GM20431 (cell line): ENCODE results near the gene GREB1L.
"Not testable (repeated sequence)": the region's sequence is repeated elsewhere in the genome, so short reads cannot be mapped to it uniquely, and the experiment has no call there.

Experiments
- in situ Hi-C: fragments of 300-500 bp; cut with MseI, MboI; formaldehyde crosslinking; loops from one replicate; pipeline ENCODE4 v1.15.0; 2020; ENCODE audit warnings: low sequenced_read_pairs; ENCODE audit not compliant: unreplicated experiment

The GREB1L gene

DNA sequence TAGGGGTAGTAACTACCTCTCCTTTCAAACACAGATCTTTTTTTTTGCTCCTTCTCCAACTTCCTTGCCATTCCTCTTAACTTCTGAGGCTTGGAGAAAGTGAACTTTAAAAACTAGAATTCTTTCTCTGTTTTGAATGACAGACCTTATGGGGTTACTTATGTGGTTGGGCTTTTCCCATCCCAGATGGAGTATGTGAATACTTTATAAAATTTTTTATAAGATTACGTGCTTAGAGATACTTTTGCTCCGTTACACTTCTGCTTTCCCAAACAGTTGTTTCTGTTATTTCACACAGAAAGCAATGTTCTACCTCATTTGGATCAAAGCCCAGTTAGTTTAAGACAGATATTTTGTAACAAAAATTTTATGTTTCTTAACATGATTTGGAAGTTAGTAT is 20.2 kb downstream of the GREB1L start:
- in situ Hi-C loops, result no loop called here

DNA sequence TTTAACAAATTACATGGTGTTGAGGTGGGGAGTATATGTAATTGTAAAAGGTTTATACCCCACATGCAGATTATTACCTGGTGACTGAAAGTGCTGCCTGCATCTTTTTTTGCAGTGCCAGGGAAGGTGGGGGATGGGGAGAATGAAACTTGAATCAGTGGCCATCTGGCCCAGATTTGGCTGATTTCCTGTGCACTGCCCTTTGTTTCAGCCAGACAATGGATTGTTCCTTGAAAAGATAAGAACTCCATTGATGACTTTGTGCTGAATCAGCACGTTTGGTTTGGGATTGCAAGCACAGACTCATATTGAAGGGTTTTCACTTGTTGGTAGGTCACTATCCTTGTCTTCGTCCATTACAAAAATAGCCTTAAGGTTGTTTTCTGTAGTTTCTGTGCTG is 20.9 kb downstream of the GREB1L start:
- in situ Hi-C loops, result no loop called here

DNA sequence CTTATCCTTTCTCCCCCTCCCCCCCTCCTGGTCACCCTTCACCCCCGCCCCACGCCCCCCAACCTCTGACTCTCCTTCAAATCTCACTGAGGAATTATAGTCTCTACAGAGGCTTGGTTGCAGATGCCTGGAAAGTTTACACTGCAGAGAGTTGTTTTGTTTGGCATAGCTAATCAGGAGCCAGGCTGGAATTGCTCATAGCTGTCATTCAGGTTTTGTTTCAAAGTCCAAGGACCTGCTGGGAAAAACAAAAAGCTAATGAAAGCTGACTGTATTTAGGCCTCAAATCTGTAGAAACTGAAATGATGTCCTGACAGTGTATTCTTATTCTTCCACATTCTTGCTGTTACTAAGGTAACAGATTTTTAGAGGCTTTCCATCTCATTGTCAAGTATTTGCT is 22.6 kb downstream of the GREB1L start:
- in situ Hi-C loops, result no loop called here

DNA sequence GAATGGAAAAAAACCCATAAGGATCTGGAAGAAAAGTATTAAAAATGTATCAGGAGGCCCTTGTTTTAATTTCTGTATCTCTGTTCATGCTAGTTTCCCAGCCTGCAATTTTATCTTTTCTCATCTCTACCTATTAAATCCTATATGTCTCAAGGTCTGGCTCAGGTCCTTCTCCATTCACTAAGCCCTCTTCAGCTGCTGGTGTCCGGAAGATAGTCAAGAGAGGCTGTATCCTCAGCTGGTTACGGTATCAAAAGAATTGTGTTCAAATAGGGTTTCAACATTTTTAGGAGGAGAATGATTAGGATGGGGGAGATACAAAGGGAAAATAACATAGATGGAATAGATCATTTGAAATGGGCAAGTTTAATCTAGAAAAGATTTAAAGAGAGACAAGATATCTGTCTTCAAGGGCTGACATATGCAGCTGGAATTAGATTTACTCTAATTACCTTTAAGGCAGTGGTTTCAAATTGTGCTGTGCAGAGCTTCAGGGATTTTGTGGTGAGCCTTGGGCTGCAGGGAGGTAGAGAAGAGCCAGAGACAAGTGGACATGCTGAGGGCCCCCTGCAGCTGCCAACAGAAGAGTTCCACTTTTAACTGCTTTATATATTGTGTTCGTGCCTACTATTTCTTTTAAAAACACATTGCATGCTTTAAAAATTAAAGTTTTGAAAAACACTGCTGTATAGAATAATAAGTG is 24.1 kb downstream of the GREB1L start:
- in situ Hi-C loops, result no loop called here

DNA sequence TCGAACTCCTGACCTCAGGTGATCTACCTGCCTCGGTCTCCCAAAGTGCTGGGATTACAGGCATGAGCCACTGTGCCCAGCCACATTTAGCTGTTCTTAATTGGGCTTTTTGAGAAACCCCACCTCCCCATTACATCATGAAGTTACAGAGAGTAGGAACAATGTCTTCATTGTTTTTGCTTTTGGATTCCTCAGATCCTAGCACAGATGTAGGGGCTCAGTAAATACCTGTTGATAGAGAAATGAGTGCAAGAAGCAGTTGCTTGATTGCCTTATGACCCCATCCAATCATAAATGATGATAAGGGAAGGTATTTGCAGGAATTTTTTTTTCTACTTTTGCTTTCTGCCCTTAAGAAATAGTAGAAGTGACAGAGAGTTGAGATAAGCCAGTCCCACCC is 25.4 kb downstream of the GREB1L start:
- in situ Hi-C loops, result no loop called here

DNA sequence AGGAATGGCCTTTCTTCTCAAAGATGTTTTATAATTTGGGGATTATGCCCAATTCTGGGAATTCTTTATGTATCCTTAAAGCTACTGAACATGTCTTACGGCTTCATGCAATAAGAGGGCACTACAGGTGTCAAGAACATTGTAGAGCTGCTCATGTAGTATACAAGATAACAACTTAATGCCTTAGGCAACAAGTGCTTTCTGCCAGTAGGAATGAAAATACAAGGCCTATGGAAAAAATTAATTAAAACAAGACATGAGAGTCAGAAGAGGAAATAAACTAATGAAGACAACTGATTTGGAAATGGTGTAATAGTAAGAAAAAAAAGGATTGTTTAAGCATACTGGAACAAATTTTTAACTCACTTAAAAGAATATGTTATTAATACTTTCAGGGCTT is 27.3 kb downstream of the GREB1L start:
- in situ Hi-C loops, result no loop called here

DNA sequence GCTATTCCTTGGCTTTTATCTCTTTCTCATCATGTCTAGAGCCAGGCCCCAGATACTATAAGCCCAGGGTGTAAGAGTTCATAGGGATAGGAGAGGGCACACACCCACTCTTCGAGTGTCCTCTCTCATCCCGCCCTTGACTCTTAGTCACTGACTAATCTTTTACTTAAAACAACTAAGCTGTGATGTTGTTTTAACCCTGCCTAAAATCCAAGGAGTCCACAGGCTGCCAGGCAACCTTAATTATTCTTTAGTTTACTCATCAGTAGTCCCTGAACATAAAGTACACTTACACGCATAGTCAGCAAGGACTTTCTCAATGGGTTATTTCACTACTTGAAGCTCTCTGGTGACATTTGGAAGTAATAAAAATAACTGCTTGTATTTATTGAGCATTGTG is 28.4 kb downstream of the GREB1L start:
- in situ Hi-C loops, result no loop called here

DNA sequence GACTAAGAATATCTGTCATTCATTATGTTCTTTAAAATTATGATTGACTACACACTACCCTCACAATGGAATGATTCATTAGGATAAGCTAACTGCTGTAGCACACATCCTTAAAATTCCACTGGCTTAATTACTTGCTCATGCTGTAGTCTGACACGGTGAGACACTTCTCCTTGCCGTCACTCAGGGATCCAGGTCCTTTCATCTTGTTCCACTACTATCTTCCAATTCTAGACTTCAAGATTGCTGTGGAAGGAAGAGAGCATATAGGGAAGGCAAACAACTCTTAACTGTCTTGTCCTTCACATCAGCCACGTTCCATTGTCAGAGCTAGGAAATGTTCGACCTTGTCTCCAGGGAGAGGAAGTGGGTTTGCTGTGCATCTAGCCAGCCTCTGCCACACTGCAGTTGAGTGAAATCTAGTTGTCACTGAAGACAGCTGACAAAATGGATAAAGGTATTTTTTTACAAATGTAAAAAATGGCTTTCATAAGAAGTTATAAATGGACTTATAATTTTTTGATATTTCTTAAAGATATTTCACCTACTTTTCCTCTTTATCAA is 30.1 kb downstream of the GREB1L start:
- in situ Hi-C loops, result no loop called here

DNA sequence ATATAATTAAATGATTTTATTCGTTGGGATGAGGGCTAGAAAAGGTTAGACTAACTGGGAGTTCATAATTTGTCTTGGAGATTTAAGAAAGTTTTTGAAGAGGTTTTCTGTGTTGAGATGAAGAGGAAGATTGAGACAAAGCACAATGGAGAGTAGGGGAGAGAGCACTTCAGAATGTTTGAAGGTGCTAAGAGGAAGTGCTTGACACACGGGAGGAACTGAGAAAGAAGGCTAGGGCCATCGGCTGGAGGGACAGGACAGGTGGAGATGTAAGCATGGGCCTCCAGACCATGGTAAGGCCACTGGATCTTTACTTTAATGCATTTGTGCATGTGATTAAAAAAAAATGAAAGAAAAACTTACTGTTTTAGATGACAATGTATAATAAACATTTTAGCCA is 31.5 kb downstream of the GREB1L start:
- in situ Hi-C loops, result no loop called here

DNA sequence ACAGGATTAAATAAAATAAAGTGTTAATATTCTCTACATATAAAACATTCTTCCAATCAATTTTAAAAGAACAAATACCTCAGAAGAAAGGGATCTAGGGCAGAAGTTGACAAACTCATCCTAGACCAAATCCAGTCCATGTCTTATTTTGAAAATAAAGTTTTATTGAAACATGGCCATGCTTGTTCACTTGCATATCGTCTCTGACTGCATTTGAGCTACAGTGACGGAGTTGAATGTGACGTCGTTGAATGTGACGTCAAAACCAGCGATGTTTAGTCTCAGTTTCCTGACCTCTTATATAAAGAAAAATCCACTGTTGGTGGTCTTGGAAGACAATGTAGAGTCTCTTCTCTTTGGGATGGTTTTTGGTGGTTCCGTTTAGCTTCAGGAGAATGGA is 33.6 kb downstream of the GREB1L start:
- in situ Hi-C loops, result no loop called here

DNA sequence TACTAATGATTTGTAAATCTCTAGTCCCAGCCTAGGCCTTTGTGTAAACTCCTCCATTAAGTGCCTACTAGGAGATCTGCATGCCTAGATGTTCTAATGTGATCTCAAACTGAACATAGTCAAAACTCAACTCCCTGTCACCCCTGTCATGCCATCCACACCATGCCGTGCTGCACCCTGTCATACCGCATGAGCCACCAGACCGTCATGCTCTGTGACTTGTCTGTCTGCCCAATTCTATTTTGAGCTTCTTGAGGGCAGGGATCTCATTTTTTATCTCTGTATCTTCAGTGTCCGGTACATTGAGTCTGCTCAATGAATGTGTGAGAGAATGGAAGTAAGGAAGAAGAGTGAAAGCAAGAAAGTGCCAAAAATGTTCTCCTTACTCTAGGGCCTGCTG is 35.5 kb downstream of the GREB1L start:
- in situ Hi-C loops, result no loop called here

DNA sequence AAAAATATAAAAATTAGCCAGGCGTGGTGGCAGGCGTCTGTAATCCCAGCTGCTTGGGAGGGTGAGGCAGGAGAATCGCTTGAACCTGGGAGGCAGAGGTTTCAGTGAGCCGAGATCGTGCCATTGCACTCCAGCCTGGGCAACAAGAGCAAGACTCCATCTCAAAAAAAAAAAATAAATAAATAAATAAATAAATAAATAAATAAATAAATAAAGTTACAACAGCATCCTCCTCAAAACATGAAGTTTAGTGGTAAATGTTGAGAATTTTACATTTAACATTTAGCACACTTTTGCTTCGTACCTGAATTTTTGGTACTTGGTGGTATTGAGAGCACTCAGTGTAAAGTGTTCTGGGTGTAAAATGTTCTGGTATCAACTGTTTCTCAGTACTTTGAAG is 36.2 kb downstream of the GREB1L start:
- in situ Hi-C loops, result not testable (repeated sequence)

DNA sequence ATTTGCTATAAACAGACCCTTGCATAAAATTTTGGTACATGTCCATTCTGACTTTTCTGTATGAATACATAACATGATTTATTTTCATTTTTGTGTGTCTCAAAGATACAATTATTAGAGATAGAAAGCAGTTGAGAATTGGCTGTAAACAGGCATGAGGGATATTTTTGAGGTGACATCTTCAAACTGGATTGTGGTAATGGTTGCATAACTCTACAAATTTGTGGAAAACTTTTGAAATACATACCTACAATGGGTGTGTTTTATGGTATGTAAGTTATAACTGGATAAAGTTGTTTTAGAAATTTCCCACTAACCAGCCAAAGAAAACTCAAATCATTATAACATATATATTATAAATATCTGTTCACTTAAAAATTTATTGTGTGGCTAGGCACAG is 39.6 kb downstream of the GREB1L start:
- in situ Hi-C loops, result no loop called here

DNA sequence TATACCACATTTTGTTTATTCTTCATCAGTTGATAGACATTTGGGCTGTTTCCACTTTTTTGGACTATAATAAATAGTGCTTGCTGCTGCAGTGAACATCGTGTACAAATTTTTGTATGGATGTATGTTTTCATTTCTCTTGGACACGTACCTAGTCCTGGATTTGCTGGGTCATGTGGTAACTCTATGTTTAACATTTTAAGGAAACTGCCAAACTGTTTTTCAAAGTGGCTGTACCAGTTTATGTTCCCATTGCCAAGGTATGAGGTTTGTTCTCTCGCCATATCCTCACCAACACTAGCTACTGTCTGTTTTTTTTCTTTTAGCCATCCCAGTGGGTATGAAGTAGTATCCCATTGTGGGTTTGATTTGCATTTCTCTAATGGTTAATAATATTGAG is 42.5 kb downstream of the GREB1L start:
- in situ Hi-C loops, result no loop called here

DNA sequence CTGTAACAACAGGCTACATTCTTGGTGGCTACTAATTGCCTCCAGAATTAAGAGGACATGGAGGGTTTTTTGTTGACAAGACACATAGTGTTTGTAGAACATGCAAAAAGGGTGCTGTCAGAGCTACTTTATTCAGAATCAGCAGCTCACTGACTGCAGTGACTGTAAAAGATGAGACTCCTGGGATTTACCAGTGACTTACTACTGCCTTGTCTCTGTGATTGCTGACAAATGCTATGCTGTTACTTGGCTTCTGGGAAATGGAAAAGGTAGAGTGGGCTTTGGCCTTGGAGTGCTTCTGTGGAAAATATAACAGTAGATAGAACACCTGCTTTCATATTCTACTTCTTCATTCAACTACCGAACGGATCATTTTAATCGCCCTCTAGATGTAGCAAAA is 47.8 kb downstream of the GREB1L start:
- in situ Hi-C loops, result no loop called here

DNA sequence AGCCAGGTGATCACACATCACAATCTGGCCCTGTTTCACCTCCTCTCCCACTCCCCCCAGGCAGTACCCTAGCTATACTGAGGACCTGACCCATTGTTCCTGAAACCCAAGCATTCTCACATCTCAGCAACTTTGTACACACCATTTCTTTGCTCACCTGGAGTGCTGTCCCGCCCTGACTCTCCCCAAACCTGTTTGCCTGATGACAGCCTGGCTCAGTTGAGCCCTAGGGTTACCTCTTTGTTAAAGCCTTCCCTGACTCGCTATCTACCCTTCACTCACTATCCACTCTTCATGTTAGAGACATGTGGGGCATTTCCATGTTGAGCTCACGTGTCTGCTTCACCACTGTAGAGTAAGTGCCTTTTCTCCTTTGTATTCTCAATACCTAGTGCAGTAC is 49.1 kb downstream of the GREB1L start:
- in situ Hi-C loops, result no loop called here

DNA sequence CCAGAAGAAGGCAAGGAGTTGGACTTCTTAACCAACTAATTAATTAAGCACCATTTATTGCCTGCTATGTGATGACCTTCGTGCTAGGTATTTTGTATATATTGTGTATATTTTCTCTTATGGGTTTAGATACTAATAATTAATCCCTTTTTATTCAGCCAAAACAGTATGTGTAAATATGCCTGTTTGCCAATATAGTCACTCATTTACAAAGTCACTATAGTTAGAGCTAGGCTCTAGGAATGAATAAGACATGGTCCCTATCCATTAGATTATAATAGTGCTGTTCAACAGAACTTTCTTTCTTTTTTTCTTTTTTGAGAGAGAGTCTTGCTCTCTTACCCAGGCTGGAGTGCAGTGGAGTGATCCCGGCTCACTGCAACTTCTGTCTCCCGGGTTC is 51.4 kb downstream of the GREB1L start:
- in situ Hi-C loops, result no loop called here

DNA sequence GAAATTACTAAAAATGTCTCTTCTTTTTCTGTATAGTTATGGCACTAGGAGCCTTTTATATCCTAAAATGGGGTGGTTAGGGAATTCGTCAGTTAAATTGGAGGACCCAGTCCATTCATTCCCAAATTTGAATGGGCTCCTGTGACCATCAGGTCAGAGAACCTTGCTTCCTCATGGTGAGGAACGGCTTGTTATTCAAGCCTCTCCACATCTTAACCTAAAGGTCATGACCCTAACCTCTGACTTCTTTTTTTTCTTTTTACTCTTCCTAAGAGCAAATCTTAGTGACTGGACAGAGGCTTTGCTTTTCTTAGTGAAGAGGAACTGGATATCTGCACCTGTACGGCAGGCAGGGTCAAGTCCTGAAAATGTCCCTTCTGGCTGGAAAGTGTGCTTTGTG is 53.1 kb downstream of the GREB1L start:
- in situ Hi-C loops, result no loop called here

DNA sequence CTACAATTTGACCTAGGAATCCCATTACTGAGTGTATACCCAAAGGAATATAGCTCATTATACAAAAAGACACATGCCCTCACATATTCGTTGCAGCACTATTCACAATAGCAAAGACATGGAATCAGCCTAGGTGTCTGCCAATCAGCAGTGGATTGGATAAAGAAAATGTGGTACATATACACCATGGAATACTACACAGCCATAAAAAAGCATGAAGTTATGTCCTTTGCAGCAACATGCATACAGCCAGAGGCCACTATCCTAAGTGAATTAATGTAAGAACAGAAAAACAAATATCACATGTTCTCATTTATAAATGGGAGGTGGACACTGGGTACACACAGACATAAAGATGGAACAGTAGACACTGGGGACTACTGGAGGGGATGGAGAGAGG is 54.0 kb downstream of the GREB1L start:
- in situ Hi-C loops, result no loop called here

DNA sequence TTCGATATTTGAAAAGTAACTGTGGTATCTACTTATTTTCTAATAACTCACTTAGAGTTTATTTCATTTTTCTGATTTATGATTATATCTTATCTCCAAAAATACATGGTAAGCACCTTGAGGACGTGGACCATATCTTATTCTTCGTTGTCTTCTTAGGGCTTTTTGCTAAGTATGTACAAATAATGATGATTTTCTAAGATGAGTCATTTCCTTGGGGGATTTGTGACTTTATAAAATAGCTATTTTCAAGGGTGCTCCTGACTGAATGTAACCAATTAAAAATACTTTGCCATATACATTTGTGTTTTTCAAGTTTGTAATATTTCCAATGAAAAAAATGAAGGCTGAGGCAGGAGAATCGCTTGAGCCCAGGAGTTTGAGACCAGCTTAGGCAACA is 56.3 kb downstream of the GREB1L start:
- in situ Hi-C loops, result no loop called here

DNA sequence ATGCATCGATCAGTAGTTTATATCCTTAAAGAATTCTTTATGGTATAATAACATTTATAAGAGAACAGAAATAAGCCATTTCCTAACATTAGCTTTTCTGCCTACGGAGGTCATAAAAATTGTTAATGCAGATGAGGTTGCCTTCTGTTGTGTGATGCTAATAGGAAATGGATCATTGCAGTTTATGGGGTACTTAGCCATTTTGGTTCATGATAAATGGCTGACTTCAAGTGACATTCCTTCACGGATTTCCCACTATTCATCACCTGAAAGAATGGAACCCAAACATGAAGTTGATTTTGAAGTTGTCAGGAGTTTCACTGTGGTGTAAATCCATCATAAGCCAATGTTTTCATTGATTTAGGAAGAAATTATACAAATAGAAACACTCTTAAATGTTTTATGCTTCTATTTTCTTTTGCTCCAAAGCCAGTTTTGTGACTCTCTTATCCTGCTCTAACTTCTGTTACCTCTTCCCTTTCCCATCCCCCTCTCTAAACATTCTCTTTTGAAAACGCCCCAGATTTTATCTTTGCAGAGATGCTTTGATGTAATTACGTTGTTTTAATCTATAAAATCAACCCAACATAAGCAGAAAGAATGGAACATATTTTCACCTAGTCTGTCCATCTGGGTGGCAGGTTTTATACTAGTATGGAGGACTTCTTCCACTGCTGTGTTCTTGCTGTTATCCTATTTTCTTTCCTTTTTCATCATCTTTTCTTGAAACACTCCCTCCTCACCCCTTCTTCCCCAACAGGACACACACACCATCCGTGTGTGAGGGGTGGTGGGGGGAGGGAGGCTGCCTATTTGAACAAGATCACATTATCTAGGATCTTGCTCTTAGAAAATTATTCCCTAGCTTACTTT is 58.2 kb downstream of the GREB1L start:
- in situ Hi-C loops, result no loop called here

DNA sequence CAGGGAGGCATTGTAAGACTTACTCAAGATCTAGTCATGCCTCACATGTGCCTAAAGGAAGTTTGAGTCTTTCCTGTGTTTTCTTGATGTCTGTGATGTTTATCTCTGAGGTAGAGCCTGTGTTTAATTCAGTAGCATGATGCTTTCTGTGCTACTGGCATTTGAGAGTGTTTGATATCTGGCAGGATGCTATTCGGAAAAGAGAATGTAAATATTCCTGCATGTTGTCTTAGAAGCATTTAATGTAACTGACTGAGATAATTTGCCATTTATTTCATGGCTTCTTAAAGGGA is 58.8 kb downstream of the GREB1L start:
- in situ Hi-C loops, result no loop called here
